ENCODE measurements around the gene PAK1.

PAK1 gene

DNA sequence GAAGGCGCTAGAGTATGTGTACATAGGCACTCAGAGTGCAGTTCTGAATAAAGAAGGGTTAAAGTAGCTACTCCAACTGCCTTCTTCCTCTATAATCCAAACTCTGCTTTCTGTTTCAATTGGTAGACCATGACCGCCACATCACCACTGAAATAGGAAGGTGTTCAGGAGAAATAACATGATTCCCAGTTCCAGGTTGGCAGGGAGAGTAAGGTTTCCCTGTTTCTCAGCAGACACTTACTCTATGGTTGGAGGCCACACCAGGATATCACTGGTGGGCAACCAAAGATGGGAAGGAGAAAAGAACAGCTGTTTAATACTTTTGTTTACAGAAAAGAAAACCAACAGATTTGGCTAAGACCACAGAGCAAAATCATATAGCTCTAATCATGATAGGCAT, 37.9 kb downstream of the PAK1 start:
- DNase-seq (ENCODE audit: low spot score), result no peak

DNA sequence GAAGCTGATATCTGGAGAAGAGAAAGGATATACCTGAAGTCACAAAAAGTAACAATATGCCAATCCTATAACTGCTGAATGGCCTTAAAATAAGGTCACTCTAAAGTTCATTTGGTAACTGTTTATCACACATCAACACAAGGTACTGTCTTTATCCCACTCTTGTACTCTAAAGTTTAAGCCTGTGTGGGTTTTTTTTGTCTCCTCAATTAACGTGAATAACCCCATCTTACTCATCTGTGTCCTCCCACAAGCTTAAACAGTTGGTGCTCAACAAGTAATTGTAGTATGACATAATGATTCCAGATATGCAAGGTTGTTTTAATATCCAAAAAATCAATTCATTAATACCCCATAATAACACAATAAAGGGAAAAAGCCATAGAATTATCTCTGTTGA, 42.1 kb downstream of the PAK1 start:
- DNase-seq (ENCODE audit: low spot score), result no peak

DNA sequence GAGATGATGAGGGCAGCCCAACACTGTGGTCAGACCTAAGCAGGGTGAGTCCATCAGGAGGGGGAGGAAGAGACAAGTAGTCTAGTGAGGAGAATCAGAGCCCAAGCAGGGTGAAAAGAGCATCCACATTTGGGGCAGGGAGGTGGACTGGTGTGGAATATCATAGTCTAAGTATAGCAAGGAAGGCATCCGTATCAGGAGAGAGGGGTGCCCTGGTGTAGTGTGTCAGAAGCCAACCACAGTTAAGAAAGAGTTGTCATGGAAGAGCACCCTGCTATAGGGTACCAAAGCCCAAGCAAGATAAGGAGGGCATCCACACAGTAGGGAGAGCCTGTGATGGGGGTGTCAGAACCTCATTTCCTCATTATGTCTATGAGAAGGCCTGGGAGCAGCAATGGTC, 45.3 kb downstream of the PAK1 start:
- no peak for DNase-seq (ENCODE audit: low spot score)

DNA sequence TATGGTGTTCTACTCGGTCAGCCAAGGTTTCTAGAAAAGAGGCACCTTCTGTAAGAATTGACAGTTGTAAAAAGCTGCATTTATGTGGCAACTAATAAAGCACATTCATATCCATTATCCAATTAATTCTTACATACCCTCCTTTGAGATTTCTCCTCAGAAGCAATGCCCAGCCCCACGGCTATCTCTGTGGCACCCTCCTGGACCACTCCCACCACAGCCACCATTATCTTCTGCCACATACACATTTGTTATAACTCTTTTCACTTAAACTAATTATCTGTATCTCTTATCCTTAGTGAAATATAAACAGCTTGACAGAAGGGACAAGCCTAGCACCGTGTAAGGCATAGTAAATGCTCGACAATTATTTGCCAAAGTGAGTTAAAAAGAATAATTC, 48.5 kb downstream of the PAK1 start:
- no peak for DNase-seq (ENCODE audit: low spot score)

DNA sequence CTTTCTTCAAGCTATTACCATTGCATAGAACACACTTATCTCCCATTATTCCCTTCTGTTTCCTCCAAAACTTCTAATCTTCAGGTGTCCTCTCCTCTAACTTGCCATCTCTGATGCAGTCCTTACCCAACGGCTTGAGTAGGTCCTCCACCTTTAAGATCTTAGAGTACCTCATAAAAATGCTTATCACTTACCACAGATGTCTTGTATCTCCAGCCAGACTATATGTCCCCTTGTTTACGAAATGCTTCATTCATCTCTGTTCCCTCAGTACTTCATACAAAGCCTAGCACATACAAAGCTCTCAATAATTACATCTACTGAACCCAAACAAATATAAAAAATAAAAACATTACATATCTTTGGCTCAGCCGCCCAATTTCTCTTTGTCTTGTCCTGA, 49.2 kb downstream of the PAK1 start:
- DNase-seq (ENCODE audit: low spot score), result no peak

DNA sequence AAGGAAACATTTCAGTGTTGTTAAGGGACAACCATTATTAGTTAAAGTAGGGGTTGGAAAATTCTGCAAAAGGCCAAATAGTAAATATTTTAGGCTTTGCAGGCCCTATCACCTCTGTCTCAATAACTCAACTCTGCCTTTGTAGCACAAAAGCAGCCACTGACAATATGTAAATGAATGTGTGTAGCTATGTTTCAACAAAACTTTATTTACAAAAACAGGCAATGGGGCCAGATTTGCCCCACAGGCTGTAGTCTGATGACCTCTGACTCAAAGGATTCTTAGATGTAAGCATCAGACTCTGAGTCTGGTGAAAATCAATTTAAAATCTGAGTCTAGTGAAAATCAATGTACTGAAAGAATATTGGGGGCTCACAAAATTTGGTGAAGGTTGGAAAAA, 50.3 kb downstream of the PAK1 start:
- DNase-seq (ENCODE audit: low spot score), result no peak

DNA sequence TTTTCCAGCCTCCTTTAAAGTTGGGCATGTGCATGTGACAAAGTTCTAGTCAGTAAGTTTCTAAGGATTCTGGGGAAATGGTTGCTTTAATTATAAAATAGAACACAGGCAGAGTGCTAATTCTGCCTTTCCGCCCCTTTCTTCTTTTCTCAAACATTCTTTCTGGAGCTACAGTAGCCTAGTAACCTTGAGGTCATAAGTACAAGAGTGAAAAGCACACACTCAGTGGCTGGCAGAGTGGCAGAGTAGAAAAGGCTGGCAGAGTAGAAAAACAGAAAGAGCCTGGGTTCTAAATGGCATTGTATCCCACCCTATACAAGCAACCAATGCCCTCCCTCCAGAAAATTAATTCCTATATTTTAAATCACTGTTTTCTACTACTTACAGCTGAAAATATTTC, 51.2 kb downstream of the PAK1 start:
- no peak for DNase-seq (ENCODE audit: low spot score)

DNA sequence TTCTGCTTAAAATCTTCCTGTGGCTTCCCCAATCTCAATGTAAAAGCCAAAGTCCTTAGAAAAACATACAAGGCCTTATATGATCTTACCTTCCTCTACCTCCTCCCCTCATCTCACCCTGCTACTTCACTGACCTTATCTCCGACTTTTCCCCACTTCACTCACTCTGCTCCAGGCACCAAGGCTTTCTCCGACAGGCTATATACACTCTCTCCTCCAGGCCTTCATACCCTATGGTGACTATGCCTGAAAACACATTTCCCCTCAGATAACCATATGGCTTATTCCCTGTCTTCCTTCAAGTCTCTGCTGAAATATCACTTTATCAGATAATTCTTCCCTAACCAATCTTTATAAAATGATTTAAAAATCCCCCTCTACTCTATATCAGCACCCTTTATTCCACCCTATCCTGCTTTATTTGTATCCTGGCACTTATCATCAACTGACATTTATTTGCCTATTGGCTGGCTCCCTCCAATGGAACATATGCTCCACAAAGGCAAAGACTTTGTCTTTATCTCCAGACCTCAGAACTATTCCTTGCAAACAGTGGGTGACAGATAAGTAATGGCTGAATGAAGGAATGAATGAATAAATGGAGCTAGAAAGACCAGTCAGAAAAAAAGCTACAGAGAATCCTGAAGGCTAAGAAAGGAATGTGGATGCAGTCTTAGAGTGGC, 52.7 kb downstream of the PAK1 start:
- no peak for DNase-seq (ENCODE audit: low spot score)

DNA sequence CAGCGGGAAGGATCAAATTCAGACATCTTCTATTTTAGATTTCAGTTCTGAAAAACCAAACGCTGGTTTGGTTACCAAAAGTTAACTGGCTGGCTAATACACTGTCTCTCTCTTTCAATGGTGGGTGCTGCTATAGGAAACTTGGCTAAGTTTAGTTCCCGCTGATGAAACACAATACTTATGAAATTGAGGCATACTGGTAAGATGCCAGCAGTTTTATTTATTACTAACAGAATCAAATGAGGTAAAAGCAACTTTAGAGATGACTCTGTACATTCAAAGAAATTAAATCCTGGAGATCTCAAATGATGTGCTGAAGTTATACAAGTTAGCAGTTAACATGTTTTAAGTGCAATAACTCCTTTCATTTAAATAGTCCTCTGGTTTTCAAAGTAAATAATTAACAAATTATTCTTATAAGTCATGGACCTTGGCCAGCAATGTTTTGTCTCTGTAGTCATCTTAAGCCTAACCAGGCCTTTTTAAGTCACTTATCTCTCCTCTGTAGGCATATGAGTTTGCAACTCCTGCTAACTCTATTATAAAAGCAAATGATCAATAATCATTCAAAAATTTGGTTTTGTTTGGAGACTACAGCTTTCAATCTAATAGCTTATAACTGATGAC, 54.8 kb downstream of the PAK1 start:
- DNase-seq (ENCODE audit: low spot score), result no peak

DNA sequence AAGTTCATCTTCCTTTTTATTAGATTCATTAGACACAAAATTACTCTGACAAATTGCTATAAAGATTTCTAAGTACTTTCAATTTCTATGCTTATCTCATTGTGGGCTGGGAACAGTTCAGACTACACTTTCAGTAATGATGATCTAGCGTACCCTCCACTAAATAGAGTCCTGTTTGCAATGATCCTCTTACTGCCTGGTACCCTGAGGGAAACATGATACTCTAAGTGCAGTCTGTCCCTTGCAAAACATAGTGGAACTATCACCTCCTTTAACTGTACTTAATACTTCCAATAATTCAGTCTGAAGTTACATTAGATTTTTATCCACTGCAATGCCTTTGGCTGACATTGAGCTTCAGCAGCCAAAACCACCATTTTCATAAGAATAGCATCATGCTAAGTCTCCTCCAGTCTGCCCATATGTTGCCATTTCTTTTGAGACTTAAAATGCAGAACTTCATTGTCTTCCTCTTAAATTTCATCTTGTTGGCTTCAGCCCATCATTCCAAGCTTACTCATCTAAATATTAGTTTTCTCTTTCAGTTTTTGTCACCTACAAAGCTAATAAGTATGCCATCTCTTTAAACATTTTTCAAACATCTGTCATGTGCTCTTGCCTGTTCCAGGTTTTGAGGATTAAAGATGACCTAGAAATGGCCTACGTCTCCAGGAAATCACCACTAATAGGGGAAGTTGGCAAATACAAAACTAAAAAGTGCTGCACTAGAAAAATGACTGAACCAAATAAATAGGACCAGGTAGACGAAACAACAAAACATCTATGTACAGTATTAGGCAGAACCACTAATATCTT, 55.5 kb downstream of the PAK1 start:
- no peak for DNase-seq (ENCODE audit: low spot score)

DNA sequence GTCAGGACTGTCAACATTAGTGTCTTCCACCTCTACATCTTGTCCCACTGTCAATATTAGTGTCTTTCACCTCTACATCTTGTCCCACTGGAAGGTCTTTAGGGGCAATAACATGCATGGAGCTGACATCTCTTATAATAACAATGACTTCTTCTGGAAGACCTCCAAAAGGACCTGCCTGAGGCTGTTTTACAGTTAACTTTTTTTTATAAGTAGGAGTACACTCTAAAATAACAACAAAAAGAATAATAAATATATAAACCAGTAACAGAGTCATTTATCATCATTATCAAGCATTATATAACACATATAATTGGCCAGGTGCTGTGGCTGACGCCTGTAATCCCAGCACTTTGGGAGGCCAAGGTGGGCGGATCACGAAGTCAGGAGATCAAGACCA, 57.5 kb downstream of the PAK1 start:
- no peak for DNase-seq (ENCODE audit: low spot score)

DNA sequence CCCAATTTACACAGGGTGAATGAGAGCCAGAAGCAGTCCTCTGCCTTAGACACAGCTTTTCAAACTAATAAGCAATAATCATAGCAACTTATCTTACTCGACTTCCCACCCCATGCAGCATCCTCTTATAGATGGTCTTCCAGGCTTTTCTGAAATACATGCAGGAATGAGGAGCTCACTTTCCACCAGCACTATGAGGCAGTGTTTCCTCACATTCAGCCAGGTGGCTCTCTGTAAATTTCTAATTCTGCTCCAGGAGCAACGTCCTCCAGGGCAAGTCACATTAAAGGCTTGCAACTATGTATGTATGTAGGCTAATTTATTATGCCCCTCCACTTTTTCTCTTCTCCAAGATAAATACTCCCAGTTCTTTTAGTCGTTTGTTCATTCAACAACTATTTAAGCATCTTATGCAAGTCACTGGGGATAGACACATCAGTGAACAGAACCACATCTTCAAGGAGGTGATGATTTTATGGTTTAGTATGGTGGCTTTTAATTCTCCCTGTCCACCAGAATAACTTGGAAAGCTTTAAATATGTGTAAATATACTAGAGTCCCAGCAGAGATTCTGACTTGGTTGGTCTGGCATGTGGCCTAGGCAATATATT, 59.9 kb downstream of the PAK1 start:
- no peak for DNase-seq (ENCODE audit: low spot score)

DNA sequence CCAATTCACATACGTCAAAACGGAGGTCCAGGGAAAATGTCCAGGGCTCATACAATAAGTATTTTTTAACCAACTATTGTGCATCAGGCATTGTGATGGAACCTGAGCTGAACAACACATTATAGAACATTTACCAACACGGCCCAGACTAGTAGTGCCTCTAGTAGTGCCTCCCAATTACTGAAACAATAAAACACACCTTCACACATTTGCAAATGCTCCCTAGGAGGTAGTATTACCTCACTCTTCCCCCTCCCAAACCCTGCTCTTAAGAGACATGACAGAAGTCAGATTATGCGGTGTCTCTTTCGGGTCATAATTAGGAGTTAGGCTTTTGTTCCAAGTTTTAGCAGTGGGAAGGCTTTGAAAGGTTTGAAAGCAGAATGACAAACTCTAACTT, 61.1 kb downstream of the PAK1 start:
- no peak for DNase-seq (ENCODE audit: low spot score)

DNA sequence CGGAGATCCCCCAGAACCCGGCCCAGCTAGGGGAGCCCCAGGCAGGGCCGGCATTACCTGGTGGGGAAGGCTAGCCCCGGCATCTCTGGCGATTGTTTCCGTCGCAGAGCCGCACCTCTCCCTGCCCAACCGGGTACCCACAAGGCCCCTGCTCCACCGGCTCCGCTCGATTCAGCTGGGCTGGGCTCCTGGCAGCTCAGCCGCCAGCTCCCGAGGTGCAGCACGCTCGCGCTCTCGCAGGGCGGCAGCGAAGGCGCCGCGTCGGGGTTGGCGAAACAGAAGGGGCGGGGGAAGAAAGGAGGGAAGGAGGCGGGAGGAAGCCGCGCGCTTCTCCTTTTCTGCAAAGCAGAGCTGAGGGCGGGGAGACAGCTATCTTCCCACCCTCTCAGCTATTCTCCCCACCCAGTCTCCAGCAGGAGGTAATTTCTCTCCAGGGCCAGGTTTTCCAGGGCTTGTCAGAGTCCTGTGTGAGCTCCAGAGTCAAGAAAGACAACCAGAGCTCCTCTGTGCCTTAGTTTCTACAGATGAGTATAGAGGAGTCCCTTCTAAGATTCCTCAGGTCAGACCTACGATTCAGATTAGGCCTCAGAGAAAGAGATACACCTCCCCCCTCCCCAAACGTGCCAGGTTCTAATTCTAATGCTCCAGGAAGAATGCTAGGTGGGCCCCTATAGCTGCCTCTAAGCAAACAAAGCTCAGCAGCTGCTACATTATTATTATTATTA, 62.0 kb downstream of the PAK1 start:
- DNase-seq (ENCODE audit: low spot score), result peak; percentile 73

DNA sequence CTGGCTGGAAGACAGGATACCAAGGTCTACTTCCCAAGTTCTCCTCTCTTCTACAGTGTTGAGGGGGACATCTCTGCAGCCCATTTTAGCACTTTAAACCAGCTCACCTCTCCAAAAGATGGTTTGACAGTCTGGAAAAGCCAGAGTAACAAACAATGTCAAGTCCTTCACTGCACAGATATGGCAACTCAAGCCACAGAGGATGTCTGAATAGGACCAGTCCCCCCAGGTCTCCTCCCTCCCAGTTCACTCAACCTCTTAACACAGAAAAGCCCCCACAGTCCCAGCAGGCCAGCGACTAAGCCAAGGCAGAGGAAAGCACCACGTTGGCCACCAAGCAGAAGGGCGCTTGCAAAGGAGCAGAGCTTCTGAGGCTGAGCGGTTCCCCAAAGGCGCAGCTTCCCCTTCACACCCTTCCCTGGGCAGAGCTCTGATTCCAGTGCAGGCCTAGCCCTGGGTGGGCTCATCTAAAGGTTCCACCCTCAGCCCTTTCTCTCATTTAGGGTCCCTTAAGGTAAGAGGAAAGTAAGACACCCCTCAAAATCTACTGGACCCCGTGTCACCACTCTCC, 62.7 kb downstream of the PAK1 start:
- DNase-seq (ENCODE audit: low spot score), result peak; percentile 6

DNA sequence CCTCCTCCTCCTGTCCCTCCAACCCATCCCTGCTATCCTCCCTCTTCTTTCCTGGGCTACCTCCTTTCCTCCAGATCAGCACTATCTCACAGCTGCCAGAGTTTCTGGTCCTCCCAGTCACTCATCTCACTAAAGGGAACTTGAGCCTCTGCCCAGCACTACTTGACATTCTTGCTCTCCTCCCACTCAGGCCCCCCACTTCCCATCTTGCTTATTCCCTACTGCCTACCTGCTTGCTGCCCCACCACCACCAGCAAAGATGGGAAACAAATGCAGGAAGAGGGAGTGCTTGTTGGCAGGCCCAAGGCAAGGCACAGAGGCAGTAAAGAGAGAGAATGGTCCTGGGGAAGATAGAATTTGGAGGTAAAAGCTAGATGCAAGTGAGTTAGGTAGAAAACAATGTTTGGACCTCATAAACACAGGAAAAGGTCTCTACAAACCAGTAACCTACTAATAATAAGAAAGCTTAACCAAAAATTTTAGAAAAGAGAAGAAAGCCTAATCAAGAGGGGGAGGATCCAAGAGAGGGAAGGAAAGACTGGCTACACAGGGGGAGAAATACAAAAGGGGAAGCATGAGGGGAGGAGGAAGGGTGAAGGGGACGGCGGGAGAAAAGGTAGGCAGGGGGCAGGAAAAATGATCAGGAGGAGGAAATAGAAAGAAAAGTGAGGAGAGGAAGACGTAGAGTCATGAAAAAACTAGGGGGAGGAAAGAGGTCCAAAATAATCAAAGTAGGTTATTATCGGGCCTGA, 63.6 kb downstream of the PAK1 start:
- no peak for DNase-seq (ENCODE audit: low spot score)

DNA sequence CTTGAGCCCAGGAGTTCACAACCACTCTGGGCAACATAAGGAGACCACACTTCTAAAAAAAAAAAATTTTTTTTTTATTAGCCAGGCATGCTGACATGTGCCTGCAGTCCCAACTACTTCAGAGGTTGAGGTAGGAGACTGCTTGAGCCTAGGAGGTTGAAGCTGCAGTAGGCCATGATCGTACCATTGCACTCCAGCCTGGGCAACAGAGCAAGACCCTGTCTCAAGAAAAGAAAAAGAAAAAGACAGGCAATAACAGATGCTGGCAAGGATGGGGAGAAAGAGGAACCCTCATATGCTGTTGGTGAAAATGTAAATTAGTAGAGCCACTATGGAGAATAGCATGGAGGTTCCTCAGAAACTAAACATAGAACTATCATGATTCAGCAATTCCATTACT, 64.8 kb downstream of the PAK1 start:
- DNase-seq (ENCODE audit: low spot score), result no peak

DNA sequence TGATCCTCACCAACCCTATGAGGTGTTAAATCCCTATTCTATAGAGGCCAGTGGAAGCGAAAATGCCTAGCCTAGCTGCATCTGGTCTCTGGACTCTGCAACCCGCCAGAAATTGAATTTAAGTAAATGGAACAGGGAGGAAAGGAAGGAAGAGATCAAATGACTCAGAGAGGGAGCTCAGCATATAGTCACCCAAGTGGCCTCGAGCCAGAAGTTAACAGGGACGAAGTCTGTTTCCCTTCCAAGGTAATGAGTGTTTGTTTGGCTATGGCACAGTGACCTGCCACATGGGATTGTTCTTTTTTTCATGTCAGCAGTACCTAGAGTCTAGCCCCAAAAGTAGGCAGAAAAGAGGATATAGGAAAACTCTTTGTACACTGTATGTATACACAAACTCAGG, 66.3 kb downstream of the PAK1 start:
- no peak for DNase-seq (ENCODE audit: low spot score)

DNA sequence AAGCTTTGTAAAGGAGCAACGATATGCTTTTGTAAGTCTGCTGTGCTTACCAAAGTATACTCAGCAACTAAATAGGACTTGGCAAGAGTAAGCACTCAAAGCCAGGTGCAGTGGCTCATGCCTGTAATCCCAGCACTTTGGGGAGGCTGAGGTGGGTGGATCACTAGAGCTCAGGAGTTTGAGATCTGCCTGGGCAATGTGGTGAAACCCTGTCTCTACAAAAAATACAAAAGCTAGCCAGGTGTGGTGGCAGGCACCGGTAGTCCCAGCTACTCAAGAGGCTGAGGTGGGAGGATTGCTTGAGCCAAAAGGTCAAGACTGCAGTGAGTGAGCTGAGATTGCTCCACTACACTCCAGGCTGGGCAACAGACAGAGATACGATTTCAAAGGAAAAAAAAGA, 67.5 kb downstream of the PAK1 start:
- no peak for DNase-seq (ENCODE audit: low spot score)

DNA sequence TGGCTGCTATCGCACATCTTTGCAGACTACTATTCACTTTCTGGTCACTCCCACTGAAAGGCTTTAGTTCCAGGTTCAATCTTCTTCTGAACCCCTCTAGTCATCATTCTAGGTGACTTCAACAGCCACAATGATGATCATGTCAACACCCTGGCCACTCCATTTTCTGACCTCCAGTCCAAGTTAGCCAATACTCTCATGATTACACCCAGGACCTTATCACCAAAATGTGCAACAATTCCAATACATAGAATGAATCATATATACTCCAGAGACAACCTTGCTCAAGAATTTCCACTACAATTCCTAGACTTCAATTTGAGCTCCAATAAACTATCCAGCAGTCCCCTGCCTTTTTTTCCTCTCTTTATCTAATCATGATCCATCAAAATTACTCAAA, 70.7 kb downstream of the PAK1 start:
- DNase-seq (ENCODE audit: low spot score), result no peak

DNA sequence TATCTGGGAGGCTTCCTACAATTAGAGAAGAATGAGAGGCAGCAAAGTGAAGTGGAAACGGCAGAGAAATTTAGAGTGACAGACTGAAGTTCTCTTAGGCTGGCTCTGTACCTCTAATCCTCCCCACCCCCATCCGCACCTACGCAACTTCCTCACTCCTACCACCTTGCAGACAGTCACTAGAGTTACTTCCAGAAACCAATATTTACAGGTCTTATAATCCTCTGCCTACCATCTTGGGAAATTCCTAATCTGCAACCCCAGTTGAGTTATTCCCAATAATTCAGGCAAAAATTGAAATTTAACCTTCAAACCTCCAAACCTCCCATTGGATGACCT, 71.7 kb downstream of the PAK1 start:
- DNase-seq (ENCODE audit: low spot score), result no peak
